Measurements from ENCODE around the gene GGTA1.

Gene GGTA1

GRCh38 chr9:121434969-121435368 is 64.7 kb downstream of the GGTA1 start:
- peak; percentile 20 for DNase-seq (ENCODE audit: low read depth, low spot score)
- in situ Hi-C loops (cut with HindIII; ENCODE audit: low sequenced_read_pairs): no loop called here
- no peak overlapping the region for H3K4me3 ChIP-seq (ENCODE audit: low read depth, low read length)
- no peak for TF ChIP-seq CTCF (IDR thresholded peaks at IDR 0.05; ENCODE audit: low read depth, low read length)

GRCh38 chr9:121427899-121428298 is 71.7 kb downstream of the GGTA1 start:
- no peak overlapping the region for H3K4me3 ChIP-seq (ENCODE audit: low read depth, low read length)
- in situ Hi-C loops (cut with HindIII; ENCODE audit: low sequenced_read_pairs): no loop called here
- TF ChIP-seq CTCF (IDR thresholded peaks at IDR 0.05; ENCODE audit: low read depth, low read length): no peak
- no peak for DNase-seq (ENCODE audit: low read depth, low spot score)

GRCh38 chr9:121424024-121424432 is 75.6 kb downstream of the GGTA1 start:
- H3K4me3 ChIP-seq (ENCODE audit: low read depth, low read length): no peak overlapping the region
- TF ChIP-seq CTCF (IDR thresholded peaks at IDR 0.05; ENCODE audit: low read depth, low read length): no peak
- DNase-seq (ENCODE audit: low read depth, low spot score): no peak
- in situ Hi-C loops (cut with HindIII; ENCODE audit: low sequenced_read_pairs): no loop called here

GRCh38 chr9:121411993-121412392 is 87.7 kb downstream of the GGTA1 start:
- in situ Hi-C loops (cut with HindIII; ENCODE audit: low sequenced_read_pairs): no loop called here
- DNase-seq (ENCODE audit: low read depth, low spot score): no peak
- no peak for TF ChIP-seq CTCF (IDR thresholded peaks at IDR 0.05; ENCODE audit: low read depth, low read length)
- no peak overlapping the region for H3K4me3 ChIP-seq (ENCODE audit: low read depth, low read length)

GRCh38 chr9:121405899-121406298 is 93.7 kb downstream of the GGTA1 start:
- no peak for TF ChIP-seq CTCF (IDR thresholded peaks at IDR 0.05; ENCODE audit: low read depth, low read length)
- DNase-seq (ENCODE audit: low read depth, low spot score): no peak
- no peak overlapping the region for H3K4me3 ChIP-seq (ENCODE audit: low read depth, low read length)
- in situ Hi-C loops (cut with HindIII; ENCODE audit: low sequenced_read_pairs): no loop called here
